ENCODE results near the gene RABAC1. TPM values are rescaled to one million over a fixed set of nuclear protein-coding genes. Genes with fewer than 3 reads are reported as not detected.
A peak's percentile ranks its signal among the peaks of the same experiment; 100 is the strongest.

Gene RABAC1
- total RNA-seq, 1 experiment from 2014 or later: 66.3 TPM

GRCh38 chr19:41960973-41961372, 1.9 kb upstream of the RABAC1 start:
- no peak overlapping the region for H3K4me2 ChIP-seq (ENCODE audit: low read length)
- no peaks in the 10 kb centered on the region for H3K27me3 ChIP-seq (ENCODE audit: insufficient read depth, low read length)
- no peak overlapping the region for H2AFZ ChIP-seq (ENCODE audit: low read depth, low read length, poor library complexity, severe bottlenecking)
- TF ChIP-seq SP1 (IDR thresholded peaks at IDR 0.05; ENCODE audit: low read depth) (no peak), CBX3 (IDR thresholded peaks at IDR 0.05; ENCODE audit: low read depth) (no peak), SIN3A (IDR thresholded peaks at IDR 0.05; ENCODE audit: low read depth) (no peak), TCF7L2 (IDR thresholded peaks at IDR 0.05; ENCODE audit: borderline replicate concordance, extremely low read depth, insufficient read depth, insufficient read length) (no peak), ATF3 (IDR thresholded peaks at IDR 0.05) (no peak), YY1 (IDR thresholded peaks at IDR 0.05; ENCODE audit: extremely low read depth, insufficient replicate concordance, low read depth, low read length) (no peak), FOSL1 (IDR thresholded peaks at IDR 0.05; ENCODE audit: low read depth) (no peak), EZH2 (IDR thresholded peaks at IDR 0.05) (no peak), EGR1 (IDR thresholded peaks at IDR 0.05; ENCODE audit: low read depth) (no peak), ZNF274 (IDR thresholded peaks at IDR 0.05; ENCODE audit: low read depth, low read length) (no peak), MAX (IDR thresholded peaks at IDR 0.05) (no peak), RAD21 (IDR thresholded peaks at IDR 0.05; ENCODE audit: low read depth) (no peak), ZFX (IDR thresholded peaks at IDR 0.05) (no peak), ELF1 (IDR thresholded peaks at IDR 0.05; ENCODE audit: borderline replicate concordance, low read depth) (no peak), REST (IDR thresholded peaks at IDR 0.05; ENCODE audit: low read depth) (no peak), EZH2phosphoT487 (IDR thresholded peaks at IDR 0.05; ENCODE audit: borderline replicate concordance) (no peak), POLR2A (IDR thresholded peaks at IDR 0.05; ENCODE audit: borderline replicate concordance, extremely low read depth, insufficient read depth, insufficient read length) (no peak), POLR2AphosphoS5 (IDR thresholded peaks at IDR 0.05; ENCODE audit: low read depth, low read length) (no peak), JUND (IDR thresholded peaks at IDR 0.05) (no peak), ZBTB33 (IDR thresholded peaks at IDR 0.05; ENCODE audit: extremely low read depth, insufficient replicate concordance, low read length) (no peak)
- no peaks in the 10 kb centered on the region for H4K20me1 ChIP-seq (ENCODE audit: insufficient read depth)
- H3K27ac ChIP-seq (ENCODE audit: low read depth, low read length): peak overlapping the region; percentile 38; the same call in 1 of the 2 replicates
- H3K79me2 ChIP-seq (ENCODE audit: insufficient read depth, low read length): no peaks in the 10 kb centered on the region
- DNase-seq (ENCODE audit: low read depth, low spot score): no peak
- no peaks in the 10 kb centered on the region for H3K36me3 ChIP-seq (ENCODE audit: control insufficient read depth in 1 of 2, insufficient read depth in 2 of 2, low read length in 2 of 2)
- intact Hi-C loops (cut with micrococcal nuclease): no loop called here
- no TSS peak for BruUV-seq (replicated peaks)
- H3K9ac ChIP-seq (ENCODE audit: low read length): no peak overlapping the region
- ChIA-PET CTCF (no interaction called here), POLR2A (no interaction called here), RAD21 (ENCODE audit: low non-redundant PET in 1 of 2, low total read pairs in 2 of 2, uncharacterized antibody in 2 of 2, unreplicated experiment in 2 of 2) (no interaction called here)
- ATAC-seq: no peak
- H3K9me3 ChIP-seq (ENCODE audit: control insufficient read depth in 1 of 2, insufficient read depth in 1 of 2, low read depth in 1 of 2, low read length in 2 of 2): no peaks in the 10 kb centered on the region
- H3K4me3 ChIP-seq (replicated peaks in 1 of 2; ENCODE audit: low read depth in 1 of 2, low read length in 2 of 2): no peak overlapping the region
- no peaks in the 10 kb centered on the region for H3K9me2 ChIP-seq (ENCODE audit: insufficient read depth)
- H3K4me1 ChIP-seq (ENCODE audit: control insufficient read depth in 1 of 2, insufficient read depth in 2 of 2, low read length in 2 of 2): peaks cover 24 to 38% of the 10 kb centered on the region in 2 experiments

Measured in HCT116 (cell line).